Epithelial cell of esophagus (primary cell): ENCODE results near the gene FAM221B.

Source experiments
- DNase-seq: peaks from one replicate; pipeline ENCODE4 v3.0.0; 2010; ENCODE audit warnings: low read depth
- H3K4me3 ChIP-seq: 2 replicates; pipeline ENCODE4 v1.5.1; 2011; ENCODE audit warnings: mild to moderate bottlenecking, low read length, control low read depth
- TF ChIP-seq, protein P1 (sequence below): IDR thresholded peaks from 2 replicates; pipeline ENCODE4 v1.5.1; 2011; ENCODE audit warnings: low read depth, mild to moderate bottlenecking, low read length, control low read depth, inconsistent platforms; ENCODE audit not compliant: insufficient read depth; ENCODE audit errors: missing control alignments

Gene FAM221B

DNA sequence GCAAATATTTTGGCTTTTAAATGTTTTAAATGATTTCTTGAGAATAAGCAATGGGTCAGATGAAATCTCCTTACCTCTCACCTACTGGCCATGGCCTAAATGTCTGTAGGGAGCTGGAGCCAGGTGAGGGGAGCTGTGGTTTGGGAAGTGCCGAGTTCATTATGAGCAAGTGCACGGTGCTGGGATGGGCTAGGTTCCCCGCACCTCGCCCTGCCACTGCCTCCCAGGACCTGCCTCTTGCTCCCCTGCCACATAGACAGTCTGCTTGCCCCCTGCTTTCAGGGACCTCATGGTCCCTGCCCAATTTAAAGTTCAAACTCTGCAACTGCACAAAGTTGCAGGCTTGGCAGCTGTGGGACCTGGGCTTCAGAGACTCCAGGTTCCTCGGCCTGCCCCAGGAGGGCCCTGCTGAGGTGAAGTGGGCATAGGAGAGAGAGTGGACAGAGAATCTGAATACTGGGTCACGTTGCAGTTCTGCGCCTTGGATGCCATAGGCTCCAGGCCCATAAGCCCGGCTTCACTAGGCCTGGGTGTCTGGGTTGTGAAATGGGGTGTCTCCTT lies 36.2 kb upstream of the FAM221B start:
- TF ChIP-seq, protein P1, sequence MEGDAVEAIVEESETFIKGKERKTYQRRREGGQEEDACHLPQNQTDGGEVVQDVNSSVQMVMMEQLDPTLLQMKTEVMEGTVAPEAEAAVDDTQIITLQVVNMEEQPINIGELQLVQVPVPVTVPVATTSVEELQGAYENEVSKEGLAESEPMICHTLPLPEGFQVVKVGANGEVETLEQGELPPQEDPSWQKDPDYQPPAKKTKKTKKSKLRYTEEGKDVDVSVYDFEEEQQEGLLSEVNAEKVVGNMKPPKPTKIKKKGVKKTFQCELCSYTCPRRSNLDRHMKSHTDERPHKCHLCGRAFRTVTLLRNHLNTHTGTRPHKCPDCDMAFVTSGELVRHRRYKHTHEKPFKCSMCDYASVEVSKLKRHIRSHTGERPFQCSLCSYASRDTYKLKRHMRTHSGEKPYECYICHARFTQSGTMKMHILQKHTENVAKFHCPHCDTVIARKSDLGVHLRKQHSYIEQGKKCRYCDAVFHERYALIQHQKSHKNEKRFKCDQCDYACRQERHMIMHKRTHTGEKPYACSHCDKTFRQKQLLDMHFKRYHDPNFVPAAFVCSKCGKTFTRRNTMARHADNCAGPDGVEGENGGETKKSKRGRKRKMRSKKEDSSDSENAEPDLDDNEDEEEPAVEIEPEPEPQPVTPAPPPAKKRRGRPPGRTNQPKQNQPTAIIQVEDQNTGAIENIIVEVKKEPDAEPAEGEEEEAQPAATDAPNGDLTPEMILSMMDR = no peak
- DNase-seq = no peak
- no peak overlapping the region for H3K4me3 ChIP-seq

DNA sequence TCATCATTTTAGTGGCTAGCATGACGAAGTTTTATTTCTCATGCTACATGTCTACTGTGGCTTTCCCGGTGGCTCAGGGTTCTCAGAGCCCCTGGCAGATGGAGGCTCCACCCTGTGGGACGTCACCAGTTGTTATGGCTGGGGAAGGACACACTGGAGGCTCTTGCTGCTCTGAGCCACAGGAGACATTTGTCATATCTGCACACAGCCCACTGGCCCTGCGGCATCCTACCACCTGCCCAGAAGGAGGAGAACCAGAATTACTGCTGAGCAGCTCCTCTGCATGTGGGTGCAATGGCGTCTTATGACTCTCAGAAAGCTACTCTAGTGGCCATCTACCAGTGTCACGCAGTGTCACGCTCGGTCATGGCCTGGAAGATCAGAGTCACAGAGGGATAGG lies 35.1 kb upstream of the FAM221B start:
- no peak for DNase-seq
- TF ChIP-seq, protein P1 = no peak
- H3K4me3 ChIP-seq = no peak overlapping the region

DNA sequence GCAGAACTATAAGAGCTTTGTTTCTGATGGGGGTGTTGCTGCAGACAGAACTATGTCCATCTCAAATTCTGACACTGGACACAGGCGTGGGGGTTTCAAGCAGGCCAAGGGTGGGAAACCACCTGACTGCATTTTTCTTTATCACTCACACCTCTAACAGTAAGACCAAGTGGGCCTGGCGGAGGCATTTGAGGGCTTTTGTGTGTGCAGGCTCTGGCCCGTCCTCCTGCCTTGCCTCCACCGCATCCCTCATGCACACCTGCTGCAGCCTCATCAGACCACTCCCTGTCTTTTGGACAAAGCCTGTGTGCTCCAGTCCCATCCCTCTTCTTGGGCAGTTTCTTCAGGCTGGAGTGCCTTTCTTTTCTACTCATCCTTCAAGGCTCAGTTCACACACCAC lies 33.8 kb upstream of the FAM221B start:
- TF ChIP-seq, protein P1 = no peak
- DNase-seq = no peak
- no peak overlapping the region for H3K4me3 ChIP-seq

DNA sequence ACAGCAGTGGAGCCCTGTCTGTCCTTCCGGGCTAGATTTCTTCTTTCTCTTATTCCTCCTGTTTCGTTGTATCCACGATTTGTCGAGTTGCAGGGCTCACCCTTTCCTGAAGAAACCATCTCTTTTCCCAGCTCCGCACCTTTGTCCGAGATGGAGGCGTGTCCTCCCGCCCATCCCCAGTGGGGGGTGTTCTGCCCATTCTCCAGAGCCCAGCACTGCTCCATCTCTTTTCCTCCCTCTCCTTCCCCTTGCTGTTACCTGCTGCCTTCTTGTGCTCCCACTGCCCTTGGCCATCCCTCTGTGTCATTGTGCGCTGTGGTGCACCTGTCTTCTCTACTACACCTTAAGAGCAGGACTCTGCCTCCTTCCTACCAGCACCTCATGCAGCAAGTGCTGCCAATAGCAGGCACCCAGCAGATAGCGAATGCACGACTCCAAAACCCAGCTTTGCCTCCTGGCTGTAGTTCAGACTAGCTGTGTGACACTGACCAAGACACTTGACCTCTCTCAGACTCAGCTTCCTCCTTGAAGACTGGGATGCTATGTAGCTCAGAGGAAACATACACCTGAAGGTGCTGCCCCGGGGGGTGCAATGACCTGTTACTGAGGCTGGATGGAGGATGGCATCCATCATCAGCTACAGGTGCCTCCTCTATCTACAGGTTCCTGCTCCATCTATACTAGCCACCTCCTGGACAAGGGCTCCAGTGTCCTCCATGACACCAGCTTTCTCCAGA lies 32.8 kb upstream of the FAM221B start:
- TF ChIP-seq, protein P1 = no peak
- no peak for DNase-seq
- no peak overlapping the region for H3K4me3 ChIP-seq

DNA sequence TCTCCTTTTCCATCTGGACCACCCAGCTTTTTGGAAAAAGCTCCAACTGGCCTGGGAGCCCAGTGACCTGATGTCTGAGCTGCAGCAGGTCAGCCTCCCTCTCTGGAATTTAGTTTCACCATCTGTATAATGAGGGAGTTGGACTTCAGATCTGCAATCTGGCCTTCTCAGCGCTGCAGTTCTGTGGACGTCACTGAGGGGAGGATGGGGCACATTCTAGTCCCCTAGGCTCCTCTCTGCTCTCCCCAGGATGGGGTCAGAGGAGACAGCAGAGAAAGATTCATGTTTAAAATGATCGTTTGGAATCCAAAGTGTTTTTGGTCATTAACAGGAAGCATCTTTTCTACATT lies 31.4 kb upstream of the FAM221B start:
- DNase-seq = no peak
- H3K4me3 ChIP-seq = no peak overlapping the region
- TF ChIP-seq, protein P1 = no peak

DNA sequence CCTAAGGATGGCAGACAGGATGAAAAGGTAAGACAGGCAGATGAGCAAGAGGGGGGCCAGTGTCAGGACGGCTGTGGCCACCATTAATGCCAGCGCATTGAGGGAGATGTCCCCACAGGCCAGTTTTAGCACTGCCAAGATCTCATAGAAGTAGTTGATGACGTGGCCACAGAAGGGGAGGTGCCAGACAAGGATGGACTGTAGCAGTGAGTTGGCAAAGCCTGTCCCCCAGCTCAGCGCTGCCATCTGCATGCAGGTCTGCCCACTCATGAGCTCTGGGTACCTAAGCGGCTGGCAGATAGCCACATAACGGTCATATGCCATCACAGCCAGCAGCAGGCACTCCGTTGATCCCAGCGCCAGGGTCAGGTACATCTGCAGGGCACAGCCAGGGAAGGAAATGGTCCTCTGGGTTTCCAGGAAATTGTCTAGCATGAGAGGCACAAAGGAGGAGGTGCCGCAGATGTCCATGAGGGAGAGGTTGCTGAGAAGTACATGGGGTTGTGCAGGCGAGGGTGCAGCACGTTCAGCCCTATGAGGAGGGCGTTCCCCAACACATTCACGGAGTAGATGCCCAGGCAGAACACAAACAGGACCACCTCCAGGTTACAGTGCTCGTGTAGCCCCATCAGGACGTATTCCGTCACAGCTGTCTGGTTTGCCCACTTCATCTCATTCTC lies 30.9 kb upstream of the FAM221B start:
- TF ChIP-seq, protein P1 = no peak
- peak; percentile 27 for DNase-seq
- H3K4me3 ChIP-seq = no peak overlapping the region

DNA sequence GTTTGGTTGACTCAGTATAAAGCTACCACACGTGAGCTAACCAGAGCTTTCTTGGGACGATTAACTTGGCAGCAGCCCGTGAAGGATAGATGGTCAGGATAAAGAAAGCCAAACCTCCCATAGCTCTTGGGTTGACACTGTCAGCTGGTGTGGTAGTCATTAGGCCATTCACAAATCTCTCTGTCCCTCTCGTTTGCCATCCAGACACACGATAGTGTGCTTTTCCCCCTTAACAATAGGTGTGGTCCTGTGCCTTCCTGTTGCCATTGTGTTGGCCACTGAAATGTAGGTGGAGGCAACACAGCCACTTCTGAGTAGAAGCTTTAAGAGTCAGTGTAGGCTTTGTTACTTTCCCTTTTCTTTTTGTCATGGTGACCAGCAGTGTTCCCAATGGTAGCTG lies 29.9 kb upstream of the FAM221B start:
- H3K4me3 ChIP-seq = no peak overlapping the region
- TF ChIP-seq, protein P1 = no peak
- no peak for DNase-seq
